Kidney (tissue), 14 donors: Measurements from ENCODE around the gene PLEKHO2. TPM values are rescaled to one million over a fixed set of nuclear protein-coding genes. Genes with fewer than 3 reads are reported as not detected.
A peak's percentile ranks its signal among the peaks of the same experiment; 100 is the strongest.

Experiments used
- DNase-seq, 5 donors: peaks; one replicate each; pipeline ENCODE4 v3.0.0-alpha.2; 2013 to 2020
- FAIRE-seq: peaks from 2 replicates; lab custom pipeline; 2012; peaks lifted over from hg19 to GRCh38; lab: Jason Lieb, UNC
- H3K27ac ChIP-seq, 2 donors: one replicate each; pipeline ENCODE4 v1.7.0; 2013; ENCODE audit warnings: low read depth in 2 of 2, low read length in 2 of 2, inconsistent platforms in 1 of 2
- H3K27me3 ChIP-seq: one replicate; pipeline ENCODE4 v1.7.1; 2013; ENCODE audit warnings: low read length, inconsistent platforms; ENCODE audit not compliant: control insufficient read depth, insufficient read depth
- H3K36me3 ChIP-seq, 3 donors: one replicate each; pipeline versions ENCODE4 v1.7.0 to v1.7.1; 2013; ENCODE audit warnings: low read length in 3 of 3, control low read depth in 1 of 3, inconsistent platforms in 1 of 3; ENCODE audit not compliant: insufficient read depth in 3 of 3, control insufficient read depth in 2 of 3
- H3K4me1 ChIP-seq, 3 donors: one replicate each; pipeline versions ENCODE4 v1.7.0 to v1.7.1; 2013; ENCODE audit warnings: low read length in 3 of 3, inconsistent platforms in 1 of 3, low read depth in 1 of 3; ENCODE audit not compliant: control insufficient read depth in 2 of 3, insufficient read depth in 2 of 3
- H3K4me3 ChIP-seq, 3 donors: one replicate each; pipeline versions ENCODE4 v1.7.0 to v1.8.1; 2013; ENCODE audit warnings: low read length in 3 of 3, control low read depth in 1 of 3, inconsistent platforms in 1 of 3
- H3K9ac ChIP-seq, 3 donors: one replicate each; pipeline versions ENCODE4 v1.7.0 to v1.7.1; 2013; ENCODE audit warnings: low read length in 3 of 3, control low read depth in 1 of 3, inconsistent platforms in 1 of 3
- H3K9me3 ChIP-seq, 3 donors: one replicate each; pipeline versions ENCODE4 v1.7.0 to v1.7.1; 2013; ENCODE audit warnings: low read length in 3 of 3, control low read depth in 1 of 3, inconsistent platforms in 1 of 3; ENCODE audit not compliant: control insufficient read depth in 2 of 3, insufficient read depth in 1 of 3
- intact Hi-C: fragments of 100-400 bp; cut with DNase I; formaldehyde crosslinking; loops from one replicate; pipeline ENCODE4 v1.11.1; 2022
- polyA plus RNA-seq: library from polyadenylated mRNA; stranded (reverse); fragments of 350-450 nt; fragmentation: Illumina TruSeq; extraction: RNeasy Lipid Tissue Mini Kit (QIAGEN cat#74804); gene quantifications from one replicate; pipeline ENCODE4 v1.2.3, GENCODE V29; 2014; ENCODE audit warnings: low read depth, low replicate concordance; ENCODE audit not compliant: insufficient read depth
- total RNA-seq: library from RNA; stranded (reverse); fragmentation: NEBNext Ultra II Directional; extraction: Animal tissue kit (Norgen Biotek cat#: 25700); gene quantifications from one replicate; pipeline ENCODE4 v1.2.1, GENCODE V29; 2021
- TF ChIP-seq, protein P1 (sequence below): IDR thresholded peaks from 3 replicates; pipeline ENCODE4 v1.5.1; 2012; ENCODE audit warnings: mild to moderate bottlenecking, moderate library complexity, borderline replicate concordance; ENCODE audit not compliant: insufficient read depth; ENCODE audit errors: extremely low read depth
- donor health status: control.
- donor health status: control.
- donor health status: control.
- donor health status: control.
- donor health status: control.
- donor health status: DM: yes; HTN: yes; CAD: no.
- donor health status: Normal renal cell carcinoma (clear cell type).

The PLEKHO2 gene
- total and polyA plus RNA-seq, 2 donors from 2014 or later, result 12.0 to 48.6 TPM

DNA sequence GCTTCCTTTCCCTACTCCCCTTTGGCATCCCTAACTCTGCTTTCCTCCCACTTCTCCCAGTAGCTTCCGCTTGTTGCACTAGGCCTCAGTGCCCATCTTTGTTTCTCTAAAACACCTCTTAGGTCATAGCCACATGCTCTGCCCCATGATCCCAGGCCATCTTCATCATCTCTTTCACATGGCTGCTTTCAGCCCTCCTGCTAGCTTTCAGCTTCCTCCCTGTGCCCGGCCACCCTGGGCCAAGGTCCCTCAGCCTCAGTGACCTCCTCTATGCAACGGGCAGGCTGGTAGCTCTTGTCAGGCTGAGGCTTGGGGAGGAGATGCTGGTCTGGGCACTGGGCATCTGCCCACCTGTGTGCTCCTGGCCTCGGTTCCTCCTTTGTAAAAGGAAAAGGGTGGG, 2.3 kb downstream of the PLEKHO2 start:
- H3K9me3 ChIP-seq, result no peaks in the 10 kb centered on the region
- H3K9ac ChIP-seq, result peak overlapping the region in 2 of 3 donors; percentile 8 to 62
- peak overlapping the region in 2 of 3 donors; percentile 8 to 94 for H3K4me3 ChIP-seq
- intact Hi-C loops, result loop anchor here (10.0 kb wide), 1 partner anchor 61 kb away; no protein-coding TSS in a partner anchor
- DNase-seq, result peak in 1 of 5 donors; percentile 35
- TF ChIP-seq, protein P1, sequence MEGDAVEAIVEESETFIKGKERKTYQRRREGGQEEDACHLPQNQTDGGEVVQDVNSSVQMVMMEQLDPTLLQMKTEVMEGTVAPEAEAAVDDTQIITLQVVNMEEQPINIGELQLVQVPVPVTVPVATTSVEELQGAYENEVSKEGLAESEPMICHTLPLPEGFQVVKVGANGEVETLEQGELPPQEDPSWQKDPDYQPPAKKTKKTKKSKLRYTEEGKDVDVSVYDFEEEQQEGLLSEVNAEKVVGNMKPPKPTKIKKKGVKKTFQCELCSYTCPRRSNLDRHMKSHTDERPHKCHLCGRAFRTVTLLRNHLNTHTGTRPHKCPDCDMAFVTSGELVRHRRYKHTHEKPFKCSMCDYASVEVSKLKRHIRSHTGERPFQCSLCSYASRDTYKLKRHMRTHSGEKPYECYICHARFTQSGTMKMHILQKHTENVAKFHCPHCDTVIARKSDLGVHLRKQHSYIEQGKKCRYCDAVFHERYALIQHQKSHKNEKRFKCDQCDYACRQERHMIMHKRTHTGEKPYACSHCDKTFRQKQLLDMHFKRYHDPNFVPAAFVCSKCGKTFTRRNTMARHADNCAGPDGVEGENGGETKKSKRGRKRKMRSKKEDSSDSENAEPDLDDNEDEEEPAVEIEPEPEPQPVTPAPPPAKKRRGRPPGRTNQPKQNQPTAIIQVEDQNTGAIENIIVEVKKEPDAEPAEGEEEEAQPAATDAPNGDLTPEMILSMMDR, result no peak
- peaks cover 0 to 4% (median 0%) of the 10 kb centered on the region in 3 donors for H3K36me3 ChIP-seq
- no peaks in the 10 kb centered on the region for H3K27me3 ChIP-seq
- H3K4me1 ChIP-seq, result peaks cover 0 to 39% (median 23%) of the 10 kb centered on the region in 3 donors
- H3K27ac ChIP-seq, result peak overlapping the region in 1 of 2 donors; percentile 71
- FAIRE-seq, result no peak

GRCh38 chr15:64844576-64845145, 2.9 kb downstream of the PLEKHO2 start:
- H3K9ac ChIP-seq, result peak overlapping the region in 2 of 3 donors; percentile 50 to 62
- H3K9me3 ChIP-seq, result no peaks in the 10 kb centered on the region
- H3K27ac ChIP-seq, result peak overlapping the region; percentile 71 to 74
- DNase-seq (peak in 2 of 5 donors; percentile 29 to 37), FAIRE-seq (no peak)
- TF ChIP-seq, protein P1, result no peak
- H3K4me1 ChIP-seq, result peaks cover 0 to 39% (median 23%) of the 10 kb centered on the region in 3 donors
- H3K27me3 ChIP-seq, result no peaks in the 10 kb centered on the region
- peaks cover 0 to 4% (median 0%) of the 10 kb centered on the region in 3 donors for H3K36me3 ChIP-seq
- intact Hi-C loops, result loop anchor here (10.0 kb wide), 1 partner anchor 60 kb away; no protein-coding TSS in a partner anchor
- H3K4me3 ChIP-seq, result peak overlapping the region in 2 of 3 donors; percentile 33 to 94

- Histone ChIP-seq H3K4me3 (peak overlapping the region in 1 of 3 donors; percentile 94), H3K9ac (peak overlapping the region in 1 of 3 donors; percentile 62), H3K4me1 (peaks cover 0 to 39% (median 23%) of the 10 kb centered on the region in 3 donors), H3K27ac (peak overlapping the region; percentile 71 to 74), H3K27me3 (no peaks in the 10 kb centered on the region), H3K9me3 (no peaks in the 10 kb centered on the region), H3K36me3 (peaks cover 0 to 4% (median under 1%) of the 10 kb centered on the region in 3 donors)
- TF ChIP-seq, protein P1, result no peak
- FAIRE-seq (no peak), DNase-seq (peak; percentile 45 to 82 (median 68))
- intact Hi-C loops, result loop anchor here (10.0 kb wide), 1 partner anchor 60 kb away; no protein-coding TSS in a partner anchor
Observed at GRCh38 chr15:64845183-64845611, 3.5 kb downstream of the PLEKHO2 start.
